ENCODE results near the gene CRTAC1. TPM values are rescaled to one million over a fixed set of nuclear protein-coding genes. Genes with fewer than 3 reads are reported as not detected.

The CRTAC1 gene
- total RNA-seq, 4 donors from 2014 or later: 0.48 to 1.1 (median 1.0) TPM

GRCh38 chr10:98000346-98000745 lies 30.1 kb downstream of the CRTAC1 start:
- no peak for TF ChIP-seq CTCF (IDR thresholded peaks at IDR 0.05)
- DNase-seq (ENCODE audit: low spot score): no peak
- no peak for ATAC-seq (ENCODE audit: low FRiP score)

- no peak for ATAC-seq (ENCODE audit: low FRiP score)
- no peak for DNase-seq (ENCODE audit: low spot score)
- no peak for TF ChIP-seq CTCF (IDR thresholded peaks at IDR 0.05)
Observed at GRCh38 chr10:97999923-98000248, 30.5 kb downstream of the CRTAC1 start.

GRCh38 chr10:97999066-97999922 lies 31.1 kb downstream of the CRTAC1 start:
- no peak for TF ChIP-seq CTCF (IDR thresholded peaks at IDR 0.05)
- ATAC-seq (ENCODE audit: low FRiP score) (no peak), DNase-seq (ENCODE audit: low spot score) (no peak)

GRCh38 chr10:97991871-97992270 lies 38.5 kb downstream of the CRTAC1 start:
- ATAC-seq (ENCODE audit: low FRiP score) (no peak), DNase-seq (ENCODE audit: low spot score) (no peak)
- TF ChIP-seq CTCF (IDR thresholded peaks at IDR 0.05): no peak

GRCh38 chr10:97981816-97982215 lies 48.6 kb downstream of the CRTAC1 start:
- ATAC-seq (ENCODE audit: low FRiP score) (no peak), DNase-seq (ENCODE audit: low spot score) (no peak)
- TF ChIP-seq CTCF (IDR thresholded peaks at IDR 0.05): no peak

GRCh38 chr10:97977673-97978072 lies 52.7 kb downstream of the CRTAC1 start:
- DNase-seq (ENCODE audit: low spot score): no peak
- no peak for TF ChIP-seq CTCF (IDR thresholded peaks at IDR 0.05)
- ATAC-seq (ENCODE audit: low FRiP score): no peak

- DNase-seq (ENCODE audit: low spot score) (no peak), ATAC-seq (ENCODE audit: low FRiP score) (no peak)
- no peak for TF ChIP-seq CTCF (IDR thresholded peaks at IDR 0.05)
Observed at GRCh38 chr10:97975598-97975997, 54.8 kb downstream of the CRTAC1 start.
